ENCODE measurements around the gene ZFR. TPM values are rescaled to one million over a fixed set of nuclear protein-coding genes. Genes with fewer than 3 reads are reported as not detected.
"Not testable (repeated sequence)": the region's sequence is repeated elsewhere in the genome, so short reads cannot be mapped to it uniquely, and the experiment has no call there.

The ZFR gene
- total RNA-seq, 1 donor from 2014 or later, result 89.8 TPM

DNA sequence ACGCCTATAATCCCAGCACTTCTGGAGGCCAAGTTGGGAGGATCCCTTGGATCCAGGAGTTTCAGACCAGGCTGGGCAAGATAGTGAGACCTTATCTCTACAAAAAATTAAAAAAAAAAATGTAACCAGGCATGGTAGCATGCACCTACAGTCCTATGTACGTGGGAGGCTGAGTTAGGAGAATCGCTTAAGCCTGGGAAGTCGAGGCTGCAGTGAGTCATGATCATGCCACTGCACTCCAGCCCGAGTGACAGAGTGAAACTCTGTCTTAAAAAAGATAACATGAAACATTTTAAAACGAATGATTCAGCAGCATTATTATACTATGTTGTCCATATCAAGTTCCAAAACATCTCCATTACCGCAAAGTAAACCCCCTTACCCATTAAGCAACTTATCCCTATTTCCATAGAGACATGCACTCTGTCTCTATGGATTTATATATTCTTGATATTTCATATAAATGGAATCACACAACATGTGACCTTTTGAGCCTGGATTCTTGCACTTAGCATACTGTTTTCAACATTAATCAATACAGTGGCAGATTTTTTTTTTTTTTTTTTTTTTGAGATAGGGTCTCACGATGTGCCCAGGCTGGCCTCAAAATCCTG, 74.9 kb downstream of the ZFR start:
- no peak overlapping the region for H3K4me3 Mint-ChIP-seq
- H3K36me3 Mint-ChIP-seq (ENCODE audit: low read depth), result peaks cover 18% of the 10 kb centered on the region
- DNase-seq (ENCODE audit: low read depth, low spot score), result no peak
- no peak overlapping the region for H3K27ac Mint-ChIP-seq (ENCODE audit: unreplicated experiment)
- no peaks in the 10 kb centered on the region for H3K4me1 Mint-ChIP-seq
- no peaks in the 10 kb centered on the region for H3K9me3 Mint-ChIP-seq
- H3K27me3 Mint-ChIP-seq (ENCODE audit: low read depth), result no peaks in the 10 kb centered on the region
- TF ChIP-seq, protein P1, sequence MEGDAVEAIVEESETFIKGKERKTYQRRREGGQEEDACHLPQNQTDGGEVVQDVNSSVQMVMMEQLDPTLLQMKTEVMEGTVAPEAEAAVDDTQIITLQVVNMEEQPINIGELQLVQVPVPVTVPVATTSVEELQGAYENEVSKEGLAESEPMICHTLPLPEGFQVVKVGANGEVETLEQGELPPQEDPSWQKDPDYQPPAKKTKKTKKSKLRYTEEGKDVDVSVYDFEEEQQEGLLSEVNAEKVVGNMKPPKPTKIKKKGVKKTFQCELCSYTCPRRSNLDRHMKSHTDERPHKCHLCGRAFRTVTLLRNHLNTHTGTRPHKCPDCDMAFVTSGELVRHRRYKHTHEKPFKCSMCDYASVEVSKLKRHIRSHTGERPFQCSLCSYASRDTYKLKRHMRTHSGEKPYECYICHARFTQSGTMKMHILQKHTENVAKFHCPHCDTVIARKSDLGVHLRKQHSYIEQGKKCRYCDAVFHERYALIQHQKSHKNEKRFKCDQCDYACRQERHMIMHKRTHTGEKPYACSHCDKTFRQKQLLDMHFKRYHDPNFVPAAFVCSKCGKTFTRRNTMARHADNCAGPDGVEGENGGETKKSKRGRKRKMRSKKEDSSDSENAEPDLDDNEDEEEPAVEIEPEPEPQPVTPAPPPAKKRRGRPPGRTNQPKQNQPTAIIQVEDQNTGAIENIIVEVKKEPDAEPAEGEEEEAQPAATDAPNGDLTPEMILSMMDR (conservative IDR thresholded peaks at IDR 0.05), result no peak

DNA sequence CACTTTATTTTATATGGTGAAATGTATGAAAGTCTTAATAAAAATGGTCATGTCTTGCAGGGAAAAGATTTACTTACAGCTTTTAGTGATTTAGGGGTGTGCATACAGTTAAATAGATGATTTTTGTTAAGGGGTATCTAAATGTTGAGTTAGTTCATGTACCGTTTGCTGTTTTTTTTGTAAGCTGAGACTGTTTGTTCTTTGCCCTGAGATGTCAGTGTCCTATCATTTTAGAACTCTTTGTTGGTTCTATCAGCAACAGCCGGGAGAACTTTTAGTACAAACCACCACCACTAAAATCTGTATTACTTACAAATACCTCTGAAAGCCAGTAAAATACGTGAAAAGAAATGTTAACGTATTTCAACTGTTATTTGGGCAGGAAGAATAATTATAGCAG, 75.5 kb downstream of the ZFR start:
- TF ChIP-seq, protein P1 (conservative IDR thresholded peaks at IDR 0.05), result no peak
- Mint-ChIP-seq H3K9me3 (no peaks in the 10 kb centered on the region), H3K36me3 (ENCODE audit: low read depth) (peaks cover 18% of the 10 kb centered on the region), H3K27ac (ENCODE audit: unreplicated experiment) (no peak overlapping the region), H3K4me3 (no peak overlapping the region), H3K4me1 (no peaks in the 10 kb centered on the region), H3K27me3 (ENCODE audit: low read depth) (no peaks in the 10 kb centered on the region)
- DNase-seq (ENCODE audit: low read depth, low spot score), result no peak

DNA sequence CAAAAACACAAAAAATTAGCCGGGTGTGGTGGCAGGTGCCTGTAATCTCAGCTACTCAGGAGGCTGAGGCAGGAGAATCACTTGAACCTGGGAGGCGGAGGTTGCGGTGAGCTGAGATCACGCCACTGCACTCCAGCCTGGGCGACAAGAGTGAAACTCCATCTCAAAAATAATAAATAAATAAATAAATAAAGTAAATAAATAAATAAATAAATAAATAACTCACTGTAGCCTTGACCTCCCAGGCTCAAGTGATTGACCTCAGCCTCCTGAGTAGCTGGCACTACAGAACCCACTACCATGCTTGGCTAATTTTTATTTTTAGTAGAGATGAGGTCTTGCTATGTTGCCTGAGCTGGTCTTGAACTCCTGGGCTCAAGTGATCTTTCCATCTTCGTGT, 77.3 kb downstream of the ZFR start:
- H3K4me3 Mint-ChIP-seq; H3K4me1 Mint-ChIP-seq; H3K27me3 Mint-ChIP-seq (ENCODE audit: low read depth); DNase-seq (ENCODE audit: low read depth, low spot score); H3K27ac Mint-ChIP-seq (ENCODE audit: unreplicated experiment); H3K9me3 Mint-ChIP-seq: not testable (repeated sequence)
- H3K36me3 Mint-ChIP-seq (ENCODE audit: low read depth), result peaks cover 19% of the 10 kb centered on the region

DNA sequence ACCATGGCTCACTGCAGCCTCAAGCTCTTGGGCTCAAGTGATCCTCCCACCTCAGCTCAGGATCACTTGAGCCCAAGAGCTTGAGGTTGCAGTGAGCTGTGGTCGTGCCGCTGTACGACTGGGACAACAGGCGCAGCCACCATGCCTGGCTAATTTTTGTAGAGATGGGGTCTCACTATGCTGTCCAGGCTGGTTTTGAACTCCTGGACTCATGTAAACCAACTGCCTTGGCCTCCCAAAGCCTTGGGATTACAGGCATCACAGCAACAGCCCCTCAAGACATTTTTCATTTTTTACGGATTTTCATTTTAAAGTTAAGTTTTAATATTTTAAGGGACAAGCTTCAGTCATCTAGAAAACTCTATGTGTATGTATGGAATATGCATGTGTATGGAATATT, 78.9 kb downstream of the ZFR start:
- H3K36me3 Mint-ChIP-seq (ENCODE audit: low read depth), result peaks cover 15% of the 10 kb centered on the region
- DNase-seq (ENCODE audit: low read depth, low spot score), result no peak
- no peak overlapping the region for H3K4me3 Mint-ChIP-seq
- no peaks in the 10 kb centered on the region for H3K27me3 Mint-ChIP-seq (ENCODE audit: low read depth)
- H3K4me1 Mint-ChIP-seq, result no peaks in the 10 kb centered on the region
- no peaks in the 10 kb centered on the region for H3K9me3 Mint-ChIP-seq
- TF ChIP-seq, protein P1 (conservative IDR thresholded peaks at IDR 0.05), result no peak
- no peak overlapping the region for H3K27ac Mint-ChIP-seq (ENCODE audit: unreplicated experiment)

GRCh38 chr5:32363030-32363429, 81.5 kb downstream of the ZFR start:
- DNase-seq (ENCODE audit: low read depth, low spot score), result no peak
- H3K9me3 Mint-ChIP-seq, result no peaks in the 10 kb centered on the region
- H3K36me3 Mint-ChIP-seq (ENCODE audit: low read depth), result peaks cover 17% of the 10 kb centered on the region
- TF ChIP-seq, protein P1 (conservative IDR thresholded peaks at IDR 0.05), result no peak
- no peak overlapping the region for H3K27ac Mint-ChIP-seq (ENCODE audit: unreplicated experiment)
- no peaks in the 10 kb centered on the region for H3K27me3 Mint-ChIP-seq (ENCODE audit: low read depth)
- H3K4me1 Mint-ChIP-seq, result no peaks in the 10 kb centered on the region
- no peak overlapping the region for H3K4me3 Mint-ChIP-seq

DNA sequence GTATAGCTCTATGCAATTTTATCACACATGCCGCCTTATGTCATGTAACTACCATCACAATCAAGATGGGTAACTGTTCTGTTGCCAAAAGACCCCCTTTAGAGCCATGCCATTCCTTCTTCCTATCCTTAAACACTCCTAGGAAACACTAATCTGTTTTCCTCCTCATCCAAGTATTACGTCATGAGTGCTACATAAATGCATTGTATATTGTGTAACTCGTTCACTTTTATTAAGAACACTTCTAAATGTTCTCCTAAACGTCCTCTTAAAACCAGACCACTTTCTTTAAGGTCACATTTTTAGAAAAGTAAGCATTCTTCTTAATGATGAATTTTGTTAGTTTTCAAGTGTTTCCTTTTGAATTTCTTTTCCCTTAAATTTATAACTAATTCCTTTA, 82.0 kb downstream of the ZFR start:
- TF ChIP-seq, protein P1 (conservative IDR thresholded peaks at IDR 0.05), result no peak
- H3K9me3 Mint-ChIP-seq, result no peaks in the 10 kb centered on the region
- DNase-seq (ENCODE audit: low read depth, low spot score), result no peak
- H3K4me3 Mint-ChIP-seq, result no peak overlapping the region
- H3K27ac Mint-ChIP-seq (ENCODE audit: unreplicated experiment), result no peak overlapping the region
- no peaks in the 10 kb centered on the region for H3K27me3 Mint-ChIP-seq (ENCODE audit: low read depth)
- H3K36me3 Mint-ChIP-seq (ENCODE audit: low read depth), result peaks cover 21% of the 10 kb centered on the region
- no peaks in the 10 kb centered on the region for H3K4me1 Mint-ChIP-seq

Data from neural crest cell (in vitro differentiated cells).